Limb (tissue), 2 donors: ENCODE data around the gene FANCL.
"Not testable (repeated sequence)": the region's sequence is repeated elsewhere in the genome, so short reads cannot be mapped to it uniquely, and the experiment has no call there.

ENCODE experiments used
- DNase-seq, 2 donors: peaks; one replicate each; pipeline ENCODE4 v3.0.0-alpha.2; 2016; ENCODE audit errors: extremely low spot score in 2 of 2

Gene FANCL

GRCh38 chr2:58206785-58207184, 34.3 kb downstream of the FANCL start:
- DNase-seq: no peak

DNA sequence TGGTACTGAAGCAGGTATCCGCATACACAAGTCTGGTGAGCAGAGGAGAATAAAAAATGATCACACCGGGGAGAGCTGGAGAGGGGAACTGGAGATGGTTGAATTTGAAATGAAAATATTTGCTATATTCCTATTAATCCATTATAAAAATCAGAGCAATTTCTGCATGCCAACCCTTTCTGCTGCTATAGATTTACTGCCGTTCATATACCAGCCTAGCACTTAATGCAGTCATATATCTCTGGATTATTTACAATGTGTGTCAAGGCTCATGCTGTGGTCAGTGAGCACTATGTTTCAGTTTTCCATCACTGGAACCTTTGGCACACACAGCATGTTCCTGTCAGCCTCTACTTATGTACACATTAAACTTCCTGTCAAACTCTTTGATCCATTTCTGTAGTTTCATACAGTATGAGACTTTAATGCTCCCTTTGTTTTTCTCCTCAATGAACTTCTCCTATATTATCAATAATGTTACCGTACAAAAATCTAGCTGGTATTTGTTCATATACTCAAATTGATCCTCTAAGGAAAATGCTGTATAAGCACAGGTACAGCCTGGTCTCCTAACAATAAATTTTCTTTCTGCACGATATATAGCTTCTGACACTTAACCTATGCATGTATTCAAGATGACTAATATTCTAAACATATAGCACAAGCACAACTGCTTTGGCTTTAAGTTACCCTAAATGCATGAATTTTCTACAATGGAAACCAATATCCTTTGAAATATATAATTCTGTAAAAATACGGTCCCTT, 36.7 kb downstream of the FANCL start:
- no peak for DNase-seq

- DNase-seq: no peak
These were observed 38.1 kb downstream of the FANCL start for GRCh38 chr2:58203018-58203417.

GRCh38 chr2:58202404-58202803, 38.7 kb downstream of the FANCL start:
- no peak for DNase-seq

GRCh38 chr2:58197894-58198293, 43.2 kb downstream of the FANCL start:
- no peak for DNase-seq

- no peak for DNase-seq
These were observed 45.5 kb downstream of the FANCL start for GRCh38 chr2:58195662-58196061.

DNA sequence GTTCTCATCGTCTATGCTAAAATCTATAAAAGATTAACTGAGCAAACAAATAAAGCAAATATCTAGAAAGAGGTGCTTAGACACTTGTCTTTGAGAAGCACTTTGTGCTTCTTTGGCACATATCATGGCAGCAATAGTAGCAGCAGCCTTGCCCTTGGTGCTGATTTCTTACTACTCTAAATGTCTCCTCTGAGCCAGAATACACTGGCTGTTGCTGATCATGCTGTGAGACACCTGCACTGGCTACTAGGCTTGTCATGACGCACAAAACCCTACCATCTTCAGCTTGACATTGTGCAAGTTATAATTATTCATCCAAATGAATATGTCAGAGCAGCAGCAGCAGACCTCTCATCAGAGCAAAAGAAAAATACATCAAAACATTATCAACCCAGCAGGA, 46.7 kb downstream of the FANCL start:
- DNase-seq: no peak

GRCh38 chr2:58187022-58187421, 54.1 kb downstream of the FANCL start:
- DNase-seq: not testable (repeated sequence)

- DNase-seq: no peak
These were observed 54.6 kb downstream of the FANCL start for GRCh38 chr2:58186501-58186900.

- DNase-seq: no peak
These were observed 58.6 kb downstream of the FANCL start for GRCh38 chr2:58182527-58182926.

- no peak for DNase-seq
These were observed 60.5 kb downstream of the FANCL start for GRCh38 chr2:58180635-58181034.

GRCh38 chr2:58180175-58180574, 61.0 kb downstream of the FANCL start:
- not testable (repeated sequence) for DNase-seq

DNA sequence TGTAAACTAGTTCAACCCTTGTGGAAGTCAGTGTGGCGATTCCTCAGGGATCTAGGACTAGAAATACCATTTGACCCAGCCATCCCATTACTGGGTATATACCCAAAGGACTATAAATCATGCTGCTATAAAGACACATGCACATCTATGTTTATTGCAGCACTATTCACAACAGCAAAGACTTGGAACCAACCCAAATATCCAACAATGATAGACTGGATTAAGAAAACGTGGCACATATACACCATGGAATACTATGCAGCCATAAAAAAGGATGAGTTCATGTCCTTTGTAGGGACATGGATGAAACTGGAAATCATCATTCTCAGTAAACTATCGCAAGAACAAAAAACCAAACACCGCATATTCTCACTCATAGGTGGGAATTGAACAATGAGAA, 63.9 kb downstream of the FANCL start:
- not testable (repeated sequence) for DNase-seq

- not testable (repeated sequence) for DNase-seq
These were observed 69.3 kb downstream of the FANCL start for GRCh38 chr2:58171831-58172230.

DNA sequence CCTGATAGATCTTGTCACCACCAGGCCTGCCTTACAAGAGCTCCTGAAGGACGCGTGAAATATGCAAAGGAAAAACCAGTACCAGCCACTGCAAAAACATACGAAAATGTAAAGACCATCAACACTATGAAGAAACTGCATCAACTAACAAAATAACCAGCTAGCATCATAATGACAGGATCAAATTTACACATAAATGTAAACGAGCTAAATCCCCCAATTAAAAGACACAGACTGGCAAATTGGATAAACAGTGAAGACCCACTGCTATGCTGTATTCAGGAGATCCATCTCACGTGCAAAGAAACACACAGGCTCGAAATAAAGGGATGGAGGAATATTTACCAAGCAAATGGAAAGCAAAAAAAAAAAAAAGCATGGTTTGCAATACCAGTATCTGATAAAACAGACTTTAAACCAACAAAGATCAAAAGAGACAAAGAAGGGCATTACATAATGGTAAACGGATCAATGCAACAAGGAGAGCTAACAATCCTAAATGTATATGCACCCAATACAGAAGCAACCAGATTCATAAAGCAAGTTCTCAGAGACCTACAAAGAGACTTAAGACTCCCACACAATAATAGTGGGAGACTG, 70.7 kb downstream of the FANCL start:
- DNase-seq: not testable (repeated sequence)

- DNase-seq: not testable (repeated sequence)
These were observed 71.3 kb downstream of the FANCL start for GRCh38 chr2:58169845-58170244.

GRCh38 chr2:58168130-58168529, 73.0 kb downstream of the FANCL start:
- DNase-seq: not testable (repeated sequence)

DNA sequence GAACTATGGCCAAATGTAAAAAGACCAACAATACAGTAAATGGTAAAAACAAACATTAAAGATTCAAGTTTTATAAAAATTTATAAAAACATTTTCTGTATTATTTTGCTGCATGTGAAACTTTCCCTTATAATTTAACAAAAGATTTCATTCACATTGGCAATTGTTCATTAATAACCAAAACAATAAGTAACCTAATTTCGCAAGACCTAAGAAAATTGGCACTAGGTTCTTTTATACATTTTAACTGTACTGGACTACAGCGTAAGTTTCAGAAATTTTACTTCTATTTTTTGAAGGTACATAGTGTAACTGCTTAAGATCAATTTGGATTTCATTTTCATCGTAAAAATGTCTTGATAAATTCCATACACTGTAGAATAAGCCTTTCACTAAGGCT, 77.2 kb downstream of the FANCL start:
- no peak for DNase-seq

GRCh38 chr2:58158481-58158880, 82.6 kb downstream of the FANCL start:
- DNase-seq: no peak

- no peak for DNase-seq
These were observed 83.4 kb downstream of the FANCL start for GRCh38 chr2:58157754-58158153.

DNA sequence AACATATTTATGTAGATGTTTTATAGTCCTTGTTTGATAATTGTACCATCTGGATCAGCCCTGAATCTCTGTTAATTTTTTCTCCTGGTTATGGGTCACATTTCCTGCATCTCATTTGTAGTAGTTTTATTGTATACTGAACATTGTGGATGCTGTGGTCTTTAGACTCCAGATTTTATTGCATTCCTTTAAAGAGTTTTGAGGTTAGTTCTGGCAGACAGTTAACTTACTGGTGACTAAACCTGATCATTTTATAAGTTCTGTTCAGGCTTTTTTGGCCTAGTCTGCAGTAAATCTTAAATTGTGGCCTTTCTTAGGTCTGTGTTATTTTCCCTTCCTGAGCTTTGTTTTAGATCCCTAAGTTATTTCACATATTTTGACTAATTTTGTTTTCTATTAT, 84.3 kb downstream of the FANCL start:
- no peak for DNase-seq

GRCh38 chr2:58155160-58155778, 85.9 kb downstream of the FANCL start:
- no peak for DNase-seq

DNA sequence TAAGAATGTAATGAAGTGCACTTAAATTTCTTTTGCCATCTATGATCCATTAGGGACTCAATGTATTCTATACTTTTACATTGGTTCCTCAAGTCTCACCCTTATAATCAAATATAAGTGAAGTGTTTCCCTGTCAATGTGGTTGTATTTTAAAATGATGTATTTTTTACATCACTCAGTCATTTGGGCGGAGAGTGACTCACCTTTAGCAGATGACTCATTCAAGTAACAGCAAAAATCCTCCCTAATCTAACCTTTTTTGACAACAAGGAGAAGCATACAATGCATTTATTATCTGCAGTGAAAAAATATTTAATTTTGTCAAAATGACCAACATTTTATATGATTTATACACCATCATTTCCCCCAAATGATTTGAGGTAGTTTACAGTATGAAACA, 94.4 kb downstream of the FANCL start:
- no peak for DNase-seq
